Mesothelial cell of epicardium (in vitro differentiated cells): Measurements from ENCODE around the gene RNF187. TPM values are rescaled to one million over a fixed set of nuclear protein-coding genes. Genes with fewer than 3 reads are reported as not detected.

Experiments
- DNase-seq, 2 experiments: peaks; one replicate each; pipeline ENCODE4 v3.0.0; 2021; ENCODE audit warnings: low spot score in 2 of 2; ENCODE audit not compliant: unreplicated experiment in 2 of 2
- H3K27ac Mint-ChIP-seq: 2 replicates; pipeline ENCODE4 v1.8.0; 2021; ENCODE audit warnings: mixed read lengths
- H3K27me3 Mint-ChIP-seq: 2 replicates; pipeline ENCODE4 v1.8.0; 2021; ENCODE audit warnings: low read depth, mixed read lengths
- H3K36me3 Mint-ChIP-seq: 2 replicates; pipeline ENCODE4 v1.8.0; 2021; ENCODE audit warnings: mixed read lengths
- H3K4me1 Mint-ChIP-seq: 2 replicates; pipeline ENCODE4 v1.8.0; 2021; ENCODE audit warnings: mixed read lengths
- H3K4me3 Mint-ChIP-seq: 2 replicates; pipeline ENCODE4 v1.8.0; 2021; ENCODE audit warnings: mild to moderate bottlenecking, moderate library complexity, mixed read lengths
- H3K9me3 Mint-ChIP-seq: 2 replicates; pipeline ENCODE4 v1.8.0; 2021; ENCODE audit warnings: mixed read lengths
- CTCF ChIP-seq: fragments of 200-600 bp; sonication (generic); IDR thresholded peaks from one replicate; pipeline ENCODE4 v1.5.0; 2021; ENCODE audit warnings: antibody characterized with exemption; ENCODE audit not compliant: unreplicated experiment
- total RNA-seq: library from RNA; stranded (reverse); gene quantifications from 3 replicates; pipeline ENCODE4 v1.2.1, GENCODE V29; 2021

RNF187 gene
- total RNA-seq, 1 donor from 2014 or later = 85.1 TPM

- Mint-ChIP-seq H3K9me3 (no peaks in the 10 kb centered on the region), H3K27me3 (no peaks in the 10 kb centered on the region), H3K4me1 (peaks cover 10% of the 10 kb centered on the region), H3K4me3 (peak overlapping the region; percentile 32), H3K36me3 (peaks cover 37% of the 10 kb centered on the region), H3K27ac (no peak overlapping the region)
- TF ChIP-seq CTCF = no peak
- no peak for DNase-seq
These were observed 3.2 kb downstream of the RNF187 start for GRCh38 chr1:228490120-228491078.

- Mint-ChIP-seq H3K9me3 (peaks cover 5% of the 10 kb centered on the region), H3K27me3 (no peaks in the 10 kb centered on the region), H3K36me3 (peaks cover 53% of the 10 kb centered on the region), H3K4me3 (no peak overlapping the region), H3K27ac (no peak overlapping the region), H3K4me1 (peaks cover 8% of the 10 kb centered on the region)
- no peak for TF ChIP-seq CTCF
- DNase-seq = no peak
These were observed 6.2 kb downstream of the RNF187 start for GRCh38 chr1:228493141-228494043.

GRCh38 chr1:228494044-228494353 lies 6.8 kb downstream of the RNF187 start:
- H3K27me3 Mint-ChIP-seq = no peaks in the 10 kb centered on the region
- no peak overlapping the region for H3K27ac Mint-ChIP-seq
- no peak for TF ChIP-seq CTCF
- peaks cover 2% of the 10 kb centered on the region for H3K4me1 Mint-ChIP-seq
- no peak for DNase-seq
- peaks cover 53% of the 10 kb centered on the region for H3K36me3 Mint-ChIP-seq
- peaks cover 5% of the 10 kb centered on the region for H3K9me3 Mint-ChIP-seq
- H3K4me3 Mint-ChIP-seq = no peak overlapping the region

- Mint-ChIP-seq H3K4me3 (no peak overlapping the region), H3K36me3 (peaks cover 53% of the 10 kb centered on the region), H3K27ac (no peak overlapping the region), H3K4me1 (no peaks in the 10 kb centered on the region), H3K27me3 (no peaks in the 10 kb centered on the region), H3K9me3 (peaks cover 5% of the 10 kb centered on the region)
- no peak for TF ChIP-seq CTCF
- no peak for DNase-seq
These were observed 7.2 kb downstream of the RNF187 start for GRCh38 chr1:228494391-228494790.

- Mint-ChIP-seq H3K4me3 (no peak overlapping the region), H3K9me3 (peaks cover 5% of the 10 kb centered on the region), H3K4me1 (no peaks in the 10 kb centered on the region), H3K27me3 (peaks cover 2% of the 10 kb centered on the region), H3K27ac (no peak overlapping the region), H3K36me3 (peaks cover 50% of the 10 kb centered on the region)
- TF ChIP-seq CTCF = no peak
- no peak for DNase-seq
These were observed 8.0 kb downstream of the RNF187 start for GRCh38 chr1:228494970-228495853.
